ENCODE measurements around the gene C17orf100.

Gene C17orf100

GRCh38 chr17:6695051-6695450, 43.5 kb downstream of the C17orf100 start:
- no peak for DNase-seq (ENCODE audit: low spot score)

- DNase-seq (ENCODE audit: low spot score) = no peak
Measured at GRCh38 chr17:6695565-6695964, 44.0 kb downstream of the C17orf100 start.

- no peak for DNase-seq (ENCODE audit: low spot score)
Measured at GRCh38 chr17:6696906-6697305, 45.3 kb downstream of the C17orf100 start.

GRCh38 chr17:6698004-6698403, 46.4 kb downstream of the C17orf100 start:
- no peak for DNase-seq (ENCODE audit: low spot score)

GRCh38 chr17:6699997-6700947, 48.7 kb downstream of the C17orf100 start:
- DNase-seq (ENCODE audit: low spot score) = no peak

GRCh38 chr17:6700948-6701307, 49.4 kb downstream of the C17orf100 start:
- no peak for DNase-seq (ENCODE audit: low spot score)

GRCh38 chr17:6701719-6702118, 50.2 kb downstream of the C17orf100 start:
- DNase-seq (ENCODE audit: low spot score) = peak; percentile 59

GRCh38 chr17:6702567-6703215, 51.1 kb downstream of the C17orf100 start:
- DNase-seq (ENCODE audit: low spot score) = no peak
